CD14-positive monocyte (primary cell): ENCODE data around the gene LYRM4. TPM values are rescaled to one million over a fixed set of nuclear protein-coding genes. Genes with fewer than 3 reads are reported as not detected.
A peak's percentile ranks its signal among the peaks of the same experiment; 100 is the strongest.

Source experiments
- DNase-seq, 3 donors: peaks; one replicate each; pipeline ENCODE4 v3.0.0-alpha.2; 2011 to 2022
- H2AFZ ChIP-seq: 2 replicates; pipeline ENCODE4 v1.6.0; 2012; ENCODE audit warnings: mild to moderate bottlenecking, low read depth, low read length, inconsistent platforms; ENCODE audit not compliant: insufficient read depth, poor library complexity, severe bottlenecking
- H3K27ac ChIP-seq, 2 donors: 1 replicate in 1 of 2; 2 replicates in 1 of 2; pipeline ENCODE4 v1.5.1; 2012 to 2013; ENCODE audit warnings: low read length in 2 of 2, control low read depth in 1 of 2, inconsistent platforms in 1 of 2, low read depth in 1 of 2, mild to moderate bottlenecking in 1 of 2
- H3K27me3 ChIP-seq, 2 donors: one replicate each; pipeline versions ENCODE4 v1.6.0 to v1.6.1; 2011 to 2013; ENCODE audit warnings: low read length in 2 of 2; ENCODE audit not compliant: control insufficient read depth in 2 of 2, insufficient read depth in 2 of 2
- H3K36me3 ChIP-seq, 2 donors: replicated peaks in 1 of 2; 1 replicate in 1 of 2; 2 replicates in 1 of 2; pipeline versions ENCODE4 v1.5.1 to v1.6.1; 2012 to 2013; ENCODE audit warnings: low read length in 2 of 2, control low read depth in 1 of 2, inconsistent platforms in 1 of 2, mild to moderate bottlenecking in 1 of 2; ENCODE audit not compliant: insufficient read depth in 2 of 2, control insufficient read depth in 1 of 2
- H3K4me1 ChIP-seq, 2 donors: 1 replicate in 1 of 2; 2 replicates in 1 of 2; pipeline versions ENCODE4 v1.5.1 to v1.6.1; 2012 to 2013; ENCODE audit warnings: low read length in 2 of 2, control low read depth in 1 of 2, inconsistent platforms in 1 of 2, mild to moderate bottlenecking in 1 of 2, moderate library complexity in 1 of 2; ENCODE audit not compliant: insufficient read depth in 2 of 2, control insufficient read depth in 1 of 2
- H3K4me2 ChIP-seq: replicated peaks from 2 replicates; pipeline ENCODE3; 2012; ENCODE audit warnings: low read length, moderate library complexity, mild to moderate bottlenecking; ENCODE audit not compliant: poor library complexity, severe bottlenecking; ENCODE audit errors: extremely low read depth
- H3K4me3 ChIP-seq, 3 experiments: fragments of 200-600 bp in 1 of 3; sonication (generic) in 1 of 3; replicated peaks in 1 of 3; 1 replicate in 2 of 3; 2 replicates in 1 of 3; pipeline ENCODE4 v1.5.1; 2011 to 2013; ENCODE audit warnings: low read length in 3 of 3, mild to moderate bottlenecking in 3 of 3, control low read depth in 2 of 3, low read depth in 2 of 3, inconsistent platforms in 1 of 3, moderate library complexity in 1 of 3
- H3K79me2 ChIP-seq: 2 replicates; pipeline ENCODE4 v1.6.0; 2012; ENCODE audit warnings: mild to moderate bottlenecking, control low read depth, inconsistent platforms, low read length, moderate library complexity; ENCODE audit not compliant: insufficient read depth
- H3K9ac ChIP-seq: 2 replicates; pipeline ENCODE4 v1.6.0; 2017; ENCODE audit warnings: low read length, mild to moderate bottlenecking; ENCODE audit not compliant: insufficient read depth, poor library complexity, severe bottlenecking
- H3K9me3 ChIP-seq, 2 donors: replicated peaks in 1 of 2; 1 replicate in 1 of 2; 2 replicates in 1 of 2; pipeline versions ENCODE4 v1.5.1 to v1.6.1; 2012 to 2013; ENCODE audit warnings: low read length in 2 of 2, control low read depth in 1 of 2; ENCODE audit not compliant: control insufficient read depth in 1 of 2, insufficient read depth in 1 of 2
- H4K20me1 ChIP-seq: 2 replicates; pipeline ENCODE4 v1.6.0; 2012; ENCODE audit warnings: mild to moderate bottlenecking, low read length, control low read depth, moderate library complexity; ENCODE audit not compliant: insufficient read depth
- H3K27ac Mint-ChIP-seq, 7 donors: one replicate each; pipeline ENCODE4 v1.8.0; 2020; ENCODE audit warnings: mild to moderate bottlenecking in 7 of 7, mixed read lengths in 7 of 7, moderate library complexity in 6 of 7, inconsistent platforms in 2 of 7
- H3K27me3 Mint-ChIP-seq, 3 donors: one replicate each; pipeline ENCODE4 v1.8.0; 2021 to 2022; ENCODE audit warnings: low read depth in 3 of 3, mild to moderate bottlenecking in 3 of 3, mixed read lengths in 3 of 3, moderate library complexity in 3 of 3, inconsistent platforms in 1 of 3
- H3K36me3 Mint-ChIP-seq, 2 donors: one replicate each; pipeline ENCODE4 v1.8.0; 2020; ENCODE audit warnings: mixed read lengths in 2 of 2, inconsistent platforms in 1 of 2, mild to moderate bottlenecking in 1 of 2
- H3K4me1 Mint-ChIP-seq: one replicate; pipeline ENCODE4 v1.8.0; 2020; ENCODE audit warnings: mild to moderate bottlenecking, mixed read lengths
- H3K4me3 Mint-ChIP-seq, 2 donors: one replicate each; pipeline ENCODE4 v1.8.0; 2020; ENCODE audit warnings: mild to moderate bottlenecking in 2 of 2, mixed read lengths in 2 of 2, moderate library complexity in 1 of 2
- H3K9me3 Mint-ChIP-seq, 7 donors: one replicate each; pipeline ENCODE4 v1.8.0; 2020 to 2022; ENCODE audit warnings: mixed read lengths in 7 of 7, mild to moderate bottlenecking in 6 of 7, moderate library complexity in 6 of 7, inconsistent platforms in 2 of 7
- WGBS: methylation state at CpG from one replicate; pipeline ENCODE4 v1.1.5; 2013; ENCODE audit warnings: missing lambda C conversion rate; ENCODE audit not compliant: insufficient coverage; 5-methylcytosine and 5-hydroxymethylcytosine counted together
- intact Hi-C, 2 donors: fragments of 100-400 bp; cut with micrococcal nuclease; formaldehyde crosslinking; loops; one replicate each; pipeline versions ENCODE4 v1.15.0 to v1.15.1; 2023
- polyA plus RNA-seq, 3 donors: library from polyadenylated mRNA; depleted of rRNA in 1 of 3; unstranded in 2 of 3; stranded (reverse) in 1 of 3; fragments of 300-500 nt in 2 of 3; fragments of >200 nt in 1 of 3; fragmentation: Illumina TruSeq in 2 of 3; gene quantifications; 1 replicate in 2 of 3; 2 replicates in 1 of 3; pipeline ENCODE4 v1.2.3, GENCODE V29; 2012 to 2021
- TF ChIP-seq, protein P1 (sequence below): fragments of 200-600 bp; IDR thresholded peaks from one replicate; pipeline ENCODE4 v1.8.0; 2022; ENCODE audit warnings: antibody characterized with exemption, mild to moderate bottlenecking

LYRM4 gene
- polyA plus RNA-seq, 3 donors: 13.7 to 19.6 (median 18.1) TPM

DNA sequence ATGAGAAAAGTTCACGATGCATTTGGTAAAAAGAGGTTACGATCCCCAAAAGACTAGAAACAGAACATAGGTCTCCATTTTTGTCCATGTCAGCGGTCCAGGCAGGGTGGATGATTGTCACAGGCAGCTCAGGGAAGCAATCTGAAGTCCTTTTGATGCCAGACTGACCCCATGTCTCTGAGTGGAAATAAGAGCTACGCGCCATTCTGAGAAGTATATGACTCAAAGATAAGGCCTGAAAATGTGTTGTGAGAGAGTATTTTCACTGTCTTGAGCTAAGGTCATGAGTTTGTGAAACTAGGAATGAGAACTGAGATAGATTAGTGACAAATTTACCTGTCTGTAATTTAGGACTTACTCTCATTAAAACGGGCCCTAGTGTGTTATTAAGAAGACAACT is 69.5 kb downstream of the LYRM4 start:
- Histone ChIP-seq H3K36me3 (no peaks in the 10 kb centered on the region), H3K9ac (no peak overlapping the region), H3K4me3 (no peak overlapping the region), H3K79me2 (no peaks in the 10 kb centered on the region), H4K20me1 (no peaks in the 10 kb centered on the region), H3K9me3 (no peaks in the 10 kb centered on the region), H2AFZ (no peak overlapping the region), H3K27ac (no peak overlapping the region), H3K27me3 (no peaks in the 10 kb centered on the region), H3K4me1 (peaks cover 8 to 13% of the 10 kb centered on the region in 2 donors), H3K4me2 (no peak overlapping the region)
- H3K9me3 Mint-ChIP-seq: no peaks in the 10 kb centered on the region
- 94% methylated on average over 5 of the region's 6 CpGs for WGBS
- TF ChIP-seq, protein P1, sequence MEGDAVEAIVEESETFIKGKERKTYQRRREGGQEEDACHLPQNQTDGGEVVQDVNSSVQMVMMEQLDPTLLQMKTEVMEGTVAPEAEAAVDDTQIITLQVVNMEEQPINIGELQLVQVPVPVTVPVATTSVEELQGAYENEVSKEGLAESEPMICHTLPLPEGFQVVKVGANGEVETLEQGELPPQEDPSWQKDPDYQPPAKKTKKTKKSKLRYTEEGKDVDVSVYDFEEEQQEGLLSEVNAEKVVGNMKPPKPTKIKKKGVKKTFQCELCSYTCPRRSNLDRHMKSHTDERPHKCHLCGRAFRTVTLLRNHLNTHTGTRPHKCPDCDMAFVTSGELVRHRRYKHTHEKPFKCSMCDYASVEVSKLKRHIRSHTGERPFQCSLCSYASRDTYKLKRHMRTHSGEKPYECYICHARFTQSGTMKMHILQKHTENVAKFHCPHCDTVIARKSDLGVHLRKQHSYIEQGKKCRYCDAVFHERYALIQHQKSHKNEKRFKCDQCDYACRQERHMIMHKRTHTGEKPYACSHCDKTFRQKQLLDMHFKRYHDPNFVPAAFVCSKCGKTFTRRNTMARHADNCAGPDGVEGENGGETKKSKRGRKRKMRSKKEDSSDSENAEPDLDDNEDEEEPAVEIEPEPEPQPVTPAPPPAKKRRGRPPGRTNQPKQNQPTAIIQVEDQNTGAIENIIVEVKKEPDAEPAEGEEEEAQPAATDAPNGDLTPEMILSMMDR: no peak
- H3K27me3 Mint-ChIP-seq: peaks cover 0 to 4% (median 0%) of the 10 kb centered on the region in 3 donors
- intact Hi-C loops: no loop called here
- peaks cover 23% of the 10 kb centered on the region for H3K4me1 Mint-ChIP-seq
- no peak overlapping the region for H3K4me3 Mint-ChIP-seq
- DNase-seq: no peak
- H3K27ac Mint-ChIP-seq: no peak overlapping the region
- H3K36me3 Mint-ChIP-seq: peaks cover 6 to 7% of the 10 kb centered on the region in 2 donors

DNA sequence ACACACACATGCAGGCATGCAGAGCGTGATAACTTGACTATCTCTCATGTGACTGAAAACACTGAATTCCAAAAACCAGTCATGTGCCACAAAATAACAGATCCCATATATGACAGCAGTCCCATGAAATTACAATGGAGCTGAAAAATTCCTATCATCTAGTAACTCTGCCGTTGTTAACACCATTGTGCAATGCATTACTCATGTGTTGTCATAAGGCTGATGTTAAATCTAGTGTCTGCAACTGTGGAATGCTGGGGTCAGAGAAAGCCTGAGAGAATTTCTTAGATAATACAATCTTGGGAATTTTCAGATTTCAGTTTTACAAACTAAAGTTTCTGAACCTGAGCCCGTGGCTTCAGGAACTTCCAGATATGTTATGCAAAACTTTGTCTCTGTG is 70.2 kb downstream of the LYRM4 start:
- DNase-seq: peak in 1 of 3 donors; percentile 61
- intact Hi-C loops: no loop called here
- Histone ChIP-seq H3K27ac (no peak overlapping the region), H4K20me1 (no peaks in the 10 kb centered on the region), H3K79me2 (no peaks in the 10 kb centered on the region), H2AFZ (no peak overlapping the region), H3K4me1 (peaks cover 8 to 13% of the 10 kb centered on the region in 2 donors), H3K9me3 (no peaks in the 10 kb centered on the region), H3K4me3 (no peak overlapping the region), H3K4me2 (no peak overlapping the region), H3K27me3 (no peaks in the 10 kb centered on the region), H3K36me3 (no peaks in the 10 kb centered on the region), H3K9ac (no peak overlapping the region)
- H3K27ac Mint-ChIP-seq: no peak overlapping the region
- H3K9me3 Mint-ChIP-seq: no peaks in the 10 kb centered on the region
- TF ChIP-seq, protein P1: no peak
- peaks cover 0 to 4% (median 0%) of the 10 kb centered on the region in 3 donors for H3K27me3 Mint-ChIP-seq
- H3K4me1 Mint-ChIP-seq: peaks cover 20% of the 10 kb centered on the region
- WGBS: 100% methylated on average over 1 of the region's 3 CpGs
- H3K4me3 Mint-ChIP-seq: no peak overlapping the region
- H3K36me3 Mint-ChIP-seq: peaks cover 2 to 13% of the 10 kb centered on the region in 2 donors
